Occipital lobe (tissue), 2 donors: Measurements from ENCODE around the gene MCTP1. TPM values are rescaled to one million over a fixed set of nuclear protein-coding genes. Genes with fewer than 3 reads are reported as not detected.
"Not testable (repeated sequence)": the region's sequence is repeated elsewhere in the genome, so short reads cannot be mapped to it uniquely, and the experiment has no call there.

ENCODE experiments used
- DNase-seq: peaks from one replicate; lab custom pipeline; 2025; lab: John Stamatoyannopoulos, UW
- total RNA-seq: library from RNA; depleted of rRNA; stranded (reverse); fragments of >200 nt; gene quantifications from one replicate; pipeline ENCODE4 v1.2.3, GENCODE V29; 2014

The MCTP1 gene
- total RNA-seq, 1 donor from 2014 or later = 147 TPM

GRCh38 chr5:95035891-95036685 lies 248.8 kb downstream of the MCTP1 start:
- no peak for DNase-seq

GRCh38 chr5:95032801-95033200 lies 252.1 kb downstream of the MCTP1 start:
- DNase-seq = no peak

GRCh38 chr5:95029569-95030366 lies 255.1 kb downstream of the MCTP1 start:
- DNase-seq = no peak

GRCh38 chr5:95027775-95028174 lies 257.1 kb downstream of the MCTP1 start:
- DNase-seq = no peak

- no peak for DNase-seq
Observed at GRCh38 chr5:95027151-95027721, 257.7 kb downstream of the MCTP1 start.

GRCh38 chr5:95026718-95027117 lies 258.2 kb downstream of the MCTP1 start:
- DNase-seq = no peak

GRCh38 chr5:95022967-95023695 lies 261.8 kb downstream of the MCTP1 start:
- DNase-seq = peak; percentile 15

- DNase-seq = no peak
Observed at GRCh38 chr5:95020345-95020744, 264.5 kb downstream of the MCTP1 start.

- no peak for DNase-seq
Observed at GRCh38 chr5:95018946-95019345, 265.9 kb downstream of the MCTP1 start.

- DNase-seq = no peak
Observed at GRCh38 chr5:95018511-95018910, 266.4 kb downstream of the MCTP1 start.

- no peak for DNase-seq
Observed at GRCh38 chr5:95009812-95010211, 275.1 kb downstream of the MCTP1 start.

- DNase-seq = no peak
Observed at GRCh38 chr5:95007921-95008597, 276.8 kb downstream of the MCTP1 start.

- no peak for DNase-seq
Observed at GRCh38 chr5:95005811-95006210, 279.1 kb downstream of the MCTP1 start.

GRCh38 chr5:94998670-94999069 lies 286.2 kb downstream of the MCTP1 start:
- no peak for DNase-seq

- not testable (repeated sequence) for DNase-seq
Observed at GRCh38 chr5:94994537-94994936, 290.4 kb downstream of the MCTP1 start.

- DNase-seq = no peak
Observed at GRCh38 chr5:94993491-94993890, 291.4 kb downstream of the MCTP1 start.

- no peak for DNase-seq
Observed at GRCh38 chr5:94992325-94992724, 292.6 kb downstream of the MCTP1 start.

- no peak for DNase-seq
Observed at GRCh38 chr5:94983861-94984535, 300.9 kb downstream of the MCTP1 start.

GRCh38 chr5:94977437-94977836 lies 307.5 kb downstream of the MCTP1 start:
- no peak for DNase-seq

- no peak for DNase-seq
Observed at GRCh38 chr5:94976853-94977252, 308.0 kb downstream of the MCTP1 start.

GRCh38 chr5:94972268-94972667 lies 312.6 kb downstream of the MCTP1 start:
- no peak for DNase-seq
